HG02840 (cell line): Measurements from ENCODE around the gene CLASP1.
"Not testable (repeated sequence)": the region's sequence is repeated elsewhere in the genome, so short reads cannot be mapped to it uniquely, and the experiment has no call there.

Experiments used
- ATAC-seq: cut with Tn5 transposase; IDR thresholded peaks from one replicate; pipeline ENCODE4 v1.9.1; 2021; ENCODE audit warnings: mild to moderate bottlenecking, moderate library complexity, moderate number of reproducible peaks; ENCODE audit not compliant: unreplicated experiment, low FRiP score

CLASP1 gene

DNA sequence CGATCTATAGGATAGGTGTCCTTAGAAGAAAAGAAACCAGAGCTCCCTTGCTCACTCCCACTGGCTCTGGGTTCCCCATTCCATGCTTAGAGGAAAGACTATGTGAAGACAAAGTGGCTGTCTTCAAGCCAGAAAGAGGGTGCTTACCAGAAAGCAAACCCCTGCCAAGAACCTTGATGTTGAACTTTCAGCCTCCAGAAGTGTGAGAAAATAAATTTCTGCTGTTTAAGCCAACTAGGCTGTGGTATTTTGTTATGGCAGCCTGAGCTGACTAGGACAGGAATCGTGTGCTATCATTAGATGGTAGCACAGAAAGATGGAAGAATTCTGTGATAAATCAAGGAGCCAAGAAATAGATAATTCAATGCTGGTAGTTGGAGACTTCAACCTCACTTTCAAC is 344.3 kb downstream of the CLASP1 start:
- ATAC-seq: no peak

GRCh38 chr2:121303531-121304263 is 345.6 kb downstream of the CLASP1 start:
- no peak for ATAC-seq

DNA sequence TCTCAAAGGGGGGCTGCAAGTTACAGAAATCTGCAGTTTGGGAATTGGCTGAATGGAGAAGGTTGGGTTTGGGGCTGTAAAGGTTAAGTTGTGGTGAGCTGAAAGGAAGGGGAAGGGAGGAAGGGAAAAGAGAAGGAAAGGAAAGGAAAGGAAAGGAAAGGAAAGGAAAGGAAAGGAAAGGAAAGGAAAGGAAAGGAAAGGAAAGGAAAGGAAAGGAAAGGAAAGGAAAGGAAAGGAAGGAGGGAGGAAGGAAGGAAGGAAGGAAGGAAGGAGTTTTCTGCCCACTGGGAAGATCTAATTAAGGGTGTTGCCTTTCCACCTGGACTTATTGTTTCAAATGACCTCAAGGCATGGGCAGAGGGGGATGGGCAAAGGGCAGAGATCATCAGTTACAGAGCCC is 348.1 kb downstream of the CLASP1 start:
- not testable (repeated sequence) for ATAC-seq

GRCh38 chr2:121298476-121298875 is 350.8 kb downstream of the CLASP1 start:
- no peak for ATAC-seq

DNA sequence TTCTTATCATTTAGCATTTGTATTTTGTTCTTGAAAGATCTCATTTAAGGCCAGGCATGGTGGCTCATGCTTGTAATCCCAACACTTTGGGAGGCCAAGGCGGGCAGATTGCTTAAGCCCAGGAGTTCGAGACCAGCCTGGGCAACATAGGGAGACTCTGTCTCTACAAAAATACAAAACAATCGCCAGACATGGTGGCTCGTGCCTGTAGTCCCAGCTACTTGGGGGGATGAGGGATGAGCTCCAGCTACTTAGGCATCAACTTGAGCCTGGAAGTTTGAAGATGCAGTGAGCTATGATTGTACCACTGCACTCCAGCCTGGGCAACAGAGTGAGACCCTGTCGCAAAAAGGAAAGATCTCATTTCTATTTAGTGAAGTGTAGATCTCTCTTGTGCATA is 351.4 kb downstream of the CLASP1 start:
- ATAC-seq: not testable (repeated sequence)

GRCh38 chr2:121297217-121297830 is 351.9 kb downstream of the CLASP1 start:
- no peak for ATAC-seq

- no peak for ATAC-seq
These were observed 353.2 kb downstream of the CLASP1 start for GRCh38 chr2:121295911-121296650.

DNA sequence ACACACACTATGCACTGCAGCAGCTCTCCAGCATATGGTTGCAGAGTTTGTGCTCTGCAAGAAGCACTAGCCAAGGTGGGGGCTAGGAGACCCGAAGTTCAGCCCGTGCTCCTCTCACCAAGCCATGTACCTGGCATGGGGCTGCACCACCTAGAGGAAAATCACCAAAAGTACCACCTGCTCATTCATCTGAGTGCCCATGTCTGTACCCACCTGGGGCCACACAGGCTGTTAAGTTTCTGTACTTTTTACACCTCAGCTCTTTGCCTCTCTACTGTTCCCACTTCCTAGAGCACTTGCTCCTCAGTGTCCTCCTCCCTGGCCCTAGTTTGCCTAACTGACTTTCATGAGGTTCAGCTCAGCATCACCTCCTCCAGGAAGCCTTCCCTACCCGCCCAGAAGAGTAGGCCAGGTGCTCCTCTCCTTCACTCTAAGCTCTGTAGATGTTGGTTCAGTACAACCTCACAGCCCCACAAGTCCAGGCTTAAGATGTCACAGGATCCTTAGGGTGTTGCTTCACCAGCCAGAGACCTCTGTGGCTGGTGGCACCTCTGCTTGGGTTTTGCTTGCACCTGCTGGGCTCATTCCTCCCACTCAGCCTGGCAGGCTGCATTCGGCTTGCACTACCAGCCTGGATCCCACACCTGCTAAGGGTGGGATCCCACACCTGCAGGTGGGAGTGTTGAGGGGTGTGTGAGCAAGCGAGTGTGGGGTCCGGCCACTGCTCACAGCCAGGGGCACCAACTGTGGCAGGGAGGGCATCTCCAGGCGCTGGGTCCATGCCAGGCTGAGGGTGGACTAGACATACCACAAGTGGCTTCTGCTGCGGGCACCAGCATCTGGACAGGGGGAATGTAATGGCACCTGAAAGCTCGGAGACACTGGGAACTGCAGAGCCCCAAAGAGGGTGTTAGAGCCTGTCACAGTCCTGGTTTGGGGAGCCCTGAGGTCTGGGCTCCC is 354.1 kb downstream of the CLASP1 start:
- ATAC-seq: no peak

DNA sequence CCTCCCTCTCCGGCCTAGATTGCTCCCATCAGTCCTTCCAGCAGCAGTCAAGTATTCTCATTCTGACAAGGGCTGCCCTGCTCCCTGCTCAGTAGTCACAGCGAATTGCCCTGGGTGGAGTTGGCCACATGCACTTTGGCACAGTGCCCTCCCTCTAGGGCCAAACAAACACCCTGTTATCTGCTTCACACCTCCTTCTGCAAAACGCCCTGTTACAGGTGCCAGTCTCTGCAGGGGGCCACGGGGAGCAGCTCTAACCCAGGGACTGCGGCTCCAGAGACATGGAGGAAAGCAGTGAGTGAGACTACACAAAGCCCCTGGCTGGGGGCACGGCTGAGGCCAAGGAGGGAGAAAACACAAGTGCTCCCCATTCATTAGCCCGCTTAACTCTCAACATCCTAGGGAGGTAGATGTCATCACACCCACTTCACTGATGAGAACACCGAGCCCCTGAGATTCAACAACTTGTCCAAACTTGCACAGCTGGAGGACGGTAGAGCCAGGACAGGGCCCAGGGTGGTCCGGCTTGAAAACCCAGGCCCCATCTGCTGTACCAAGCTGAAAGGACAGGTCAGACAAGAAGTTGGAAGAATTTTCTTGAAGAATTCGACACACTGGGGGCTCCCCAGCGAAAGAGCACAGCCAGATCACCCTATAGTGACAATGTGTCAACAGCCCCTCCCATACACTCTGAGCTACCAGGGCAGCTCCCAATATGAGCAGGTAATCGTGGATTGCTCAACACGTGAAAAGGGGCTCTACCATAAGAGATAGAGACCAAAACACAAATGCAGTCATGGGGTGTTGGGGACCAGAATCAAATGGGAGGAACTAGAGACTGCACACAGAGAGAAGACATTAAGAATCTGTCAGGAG is 355.6 kb downstream of the CLASP1 start:
- no peak for ATAC-seq

DNA sequence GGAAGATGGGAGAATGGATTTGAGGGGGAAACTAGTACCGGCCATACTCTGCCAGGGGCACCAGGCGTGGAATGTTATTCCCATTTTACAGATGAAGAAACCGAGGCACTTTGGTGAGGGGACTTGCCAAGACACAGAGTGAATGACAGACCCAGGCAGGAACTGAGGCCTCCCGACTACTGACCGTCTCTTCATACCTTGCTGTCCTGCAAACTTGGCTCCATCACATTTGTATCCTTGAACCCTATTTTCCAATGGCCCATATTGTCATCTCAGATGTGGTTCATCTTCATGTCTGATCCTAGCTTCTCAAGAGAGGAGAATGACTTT is 358.0 kb downstream of the CLASP1 start:
- no peak for ATAC-seq

- no peak for ATAC-seq
These were observed 360.0 kb downstream of the CLASP1 start for GRCh38 chr2:121289271-121289670.

GRCh38 chr2:121288454-121289231 is 360.6 kb downstream of the CLASP1 start:
- no peak for ATAC-seq

DNA sequence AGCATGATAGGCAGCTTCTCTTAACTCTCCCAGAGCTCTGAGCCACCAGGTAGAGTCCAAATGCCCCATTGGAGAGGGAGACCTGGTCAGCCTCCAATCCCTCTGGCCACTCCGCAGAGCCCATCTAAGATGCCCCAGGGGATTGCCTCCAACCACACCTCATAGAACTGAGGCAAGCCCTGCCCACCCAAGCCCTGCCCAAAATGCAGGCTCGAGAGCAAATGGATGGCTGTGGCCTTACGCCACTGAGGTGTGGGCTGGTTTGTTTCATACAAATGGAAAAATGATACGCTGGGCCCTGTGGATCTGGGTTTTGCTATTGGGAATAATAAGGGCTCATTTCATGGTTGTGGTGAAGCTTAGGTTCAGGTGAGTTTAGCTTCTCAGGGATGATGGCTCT is 361.3 kb downstream of the CLASP1 start:
- ATAC-seq: no peak
